GM19324 (cell line): ENCODE results near the gene SVEP1.
A peak's percentile ranks its signal among the peaks of the same experiment; 100 is the strongest.
"Not testable (repeated sequence)": the region's sequence is repeated elsewhere in the genome, so short reads cannot be mapped to it uniquely, and the experiment has no call there.

ENCODE experiments used
- ATAC-seq: cut with Tn5 transposase; IDR thresholded peaks from one replicate; pipeline ENCODE4 v1.9.1; 2021; ENCODE audit warnings: mild to moderate bottlenecking, moderate library complexity; ENCODE audit not compliant: unreplicated experiment, low FRiP score

SVEP1 gene

GRCh38 chr9:110579034-110579861, at the start of gene SVEP1:
TSS of gene SVEP1 (minus strand) at chr9:110579741. CDS start at chr9:110579543, 198 bp downstream.
- ATAC-seq: no peak

- ATAC-seq: peak; percentile 67
Measured at GRCh38 chr9:110626101-110626829, 46.7 kb upstream of the SVEP1 start.

GRCh38 chr9:110623462-110624025, 44.0 kb upstream of the SVEP1 start:
- ATAC-seq: no peak

- ATAC-seq: no peak
Measured at GRCh38 chr9:110622368-110622767, 42.8 kb upstream of the SVEP1 start.

GRCh38 chr9:110620726-110621125, 41.2 kb upstream of the SVEP1 start:
- no peak for ATAC-seq

- no peak for ATAC-seq
Measured at GRCh38 chr9:110619831-110620230, 40.3 kb upstream of the SVEP1 start.

- no peak for ATAC-seq
Measured at GRCh38 chr9:110615498-110615897, 36.0 kb upstream of the SVEP1 start.

GRCh38 chr9:110614576-110614975, 35.0 kb upstream of the SVEP1 start:
- not testable (repeated sequence) for ATAC-seq

GRCh38 chr9:110606179-110606790, 26.7 kb upstream of the SVEP1 start:
- no peak for ATAC-seq

- ATAC-seq: no peak
Measured at GRCh38 chr9:110605565-110605964, 26.0 kb upstream of the SVEP1 start.

GRCh38 chr9:110604171-110604601, 24.6 kb upstream of the SVEP1 start:
- ATAC-seq: no peak

GRCh38 chr9:110602281-110602680, 22.7 kb upstream of the SVEP1 start:
- ATAC-seq: no peak

- ATAC-seq: no peak
Measured at GRCh38 chr9:110601098-110601497, 21.6 kb upstream of the SVEP1 start.

- ATAC-seq: no peak
Measured at GRCh38 chr9:110599468-110599867, 19.9 kb upstream of the SVEP1 start.

- no peak for ATAC-seq
Measured at GRCh38 chr9:110592044-110592830, 12.7 kb upstream of the SVEP1 start.

- no peak for ATAC-seq
Measured at GRCh38 chr9:110591526-110591925, 12.0 kb upstream of the SVEP1 start.

- no peak for ATAC-seq
Measured at GRCh38 chr9:110590816-110591215, 11.3 kb upstream of the SVEP1 start.

- no peak for ATAC-seq
Measured at GRCh38 chr9:110588296-110588695, 8.8 kb upstream of the SVEP1 start.

GRCh38 chr9:110583237-110583636, 3.7 kb upstream of the SVEP1 start:
- ATAC-seq: no peak

- no peak for ATAC-seq
Measured at GRCh38 chr9:110582156-110582555, 2.6 kb upstream of the SVEP1 start.
